Suprapubic skin (tissue), 4 donors: ENCODE measurements around the gene SZT2. TPM values are rescaled to one million over a fixed set of nuclear protein-coding genes. Genes with fewer than 3 reads are reported as not detected.

Source experiments
- DNase-seq, 2 donors: peaks; one replicate each; pipeline ENCODE4 v3.0.0-alpha.2; 2019; ENCODE audit warnings: low spot score in 2 of 2
- H3K27ac ChIP-seq: fragments of 200-600 bp; sonication (generic); one replicate; pipeline ENCODE4 v1.5.1; 2019
- H3K27me3 ChIP-seq: fragments of 200-600 bp; sonication (generic); one replicate; pipeline ENCODE4 v1.5.1; 2019
- H3K36me3 ChIP-seq: fragments of 200-600 bp; sonication (generic); one replicate; pipeline ENCODE4 v1.5.1; 2019
- H3K4me1 ChIP-seq: fragments of 200-600 bp; sonication (generic); one replicate; pipeline ENCODE4 v1.5.1; 2019
- H3K4me3 ChIP-seq: fragments of 200-600 bp; sonication (generic); one replicate; pipeline ENCODE4 v1.5.1; 2019; ENCODE audit warnings: mild to moderate bottlenecking
- H3K9me3 ChIP-seq: fragments of 200-600 bp; sonication (generic); one replicate; pipeline ENCODE4 v1.5.1; 2019
- EP300 ChIP-seq: sonication (generic); formaldehyde crosslinking; IDR thresholded peaks from one replicate; pipeline ENCODE4 v1.6.1; 2017; ENCODE audit warnings: antibody characterized with exemption
- POLR2A ChIP-seq, 2 donors: fragments of 450-650 bp; IDR thresholded peaks; one replicate each; pipeline ENCODE4 v1.6.1; 2017; ENCODE audit warnings: antibody characterized with exemption in 2 of 2, mild to moderate bottlenecking in 2 of 2, moderate library complexity in 2 of 2
- POLR2AphosphoS5 ChIP-seq, 3 donors: sonication (generic); formaldehyde crosslinking; IDR thresholded peaks; one replicate each; pipeline ENCODE4 v1.6.1; 2017; ENCODE audit warnings: antibody characterized with exemption in 3 of 3
- WGBS: methylation state at CpG from one replicate; pipeline ENCODE4 v1.1.5; 2018; 5-methylcytosine and 5-hydroxymethylcytosine counted together
- total RNA-seq, 4 donors: library from RNA; depleted of rRNA; stranded (reverse); fragments of >200 nt; gene quantifications; one replicate each; pipeline ENCODE4 v1.1.0, GENCODE V29; 2016
- TF ChIP-seq, protein P1 (sequence below), 2 donors: fragments of 200-600 bp in 1 of 2; fragments of 450-650 bp in 1 of 2; sonication (generic) in 1 of 2; IDR thresholded peaks; one replicate each; pipeline ENCODE4 v1.5.1; 2016 to 2019; ENCODE audit warnings: antibody characterized with exemption in 2 of 2, mild to moderate bottlenecking in 1 of 2, moderate library complexity in 1 of 2

The SZT2 gene
- total RNA-seq, 4 donors from 2014 or later: 44.2 to 132 (median 65.5) TPM

DNA sequence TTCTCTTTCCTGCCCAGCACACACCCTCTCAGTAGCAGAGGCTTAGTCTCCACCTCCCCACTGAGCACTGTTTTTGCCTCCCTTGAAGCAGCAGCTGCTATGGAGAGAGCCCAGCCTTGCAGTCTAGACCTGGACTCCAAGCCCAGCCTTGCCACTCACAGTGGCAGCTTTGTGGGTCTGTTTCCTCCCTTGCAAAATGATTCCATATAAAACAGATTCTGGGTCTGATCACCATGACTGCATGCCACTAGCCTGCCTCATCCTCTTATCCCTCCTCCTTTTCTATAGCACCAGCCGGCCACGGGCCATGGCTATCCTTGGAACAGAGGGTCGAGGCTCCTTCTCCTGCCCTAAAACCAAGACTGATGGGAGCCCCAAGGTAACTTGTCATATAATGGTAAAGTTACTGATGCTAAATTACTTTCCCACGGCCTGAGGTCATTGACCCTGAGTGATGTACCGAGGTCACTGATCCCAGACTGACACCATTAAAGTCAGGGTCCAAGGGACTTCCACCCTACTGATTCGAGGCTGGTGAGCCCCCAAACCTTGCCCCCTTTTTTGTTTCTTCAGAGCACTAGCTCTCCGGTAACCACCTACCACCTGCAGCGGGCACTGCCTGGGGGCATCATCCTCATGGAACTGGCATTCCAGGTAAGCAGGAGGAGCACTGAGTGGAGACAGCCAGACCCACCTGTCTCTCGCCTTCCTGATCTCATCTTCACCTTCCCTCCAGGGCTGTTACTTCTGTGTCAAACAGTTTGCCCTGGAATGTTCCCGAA, 56.1 kb downstream of the SZT2 start:
- peak; percentile 49 to 67 for DNase-seq
- Histone ChIP-seq H3K4me1 (no peaks in the 10 kb centered on the region), H3K9me3 (no peaks in the 10 kb centered on the region), H3K27ac (no peak overlapping the region), H3K27me3 (no peaks in the 10 kb centered on the region), H3K4me3 (no peak overlapping the region), H3K36me3 (peaks cover 100% of the 10 kb centered on the region)
- 87% methylated on average over 9 of the region's 10 CpGs for WGBS
- no peak for TF ChIP-seq EP300
- TF ChIP-seq, protein P1, sequence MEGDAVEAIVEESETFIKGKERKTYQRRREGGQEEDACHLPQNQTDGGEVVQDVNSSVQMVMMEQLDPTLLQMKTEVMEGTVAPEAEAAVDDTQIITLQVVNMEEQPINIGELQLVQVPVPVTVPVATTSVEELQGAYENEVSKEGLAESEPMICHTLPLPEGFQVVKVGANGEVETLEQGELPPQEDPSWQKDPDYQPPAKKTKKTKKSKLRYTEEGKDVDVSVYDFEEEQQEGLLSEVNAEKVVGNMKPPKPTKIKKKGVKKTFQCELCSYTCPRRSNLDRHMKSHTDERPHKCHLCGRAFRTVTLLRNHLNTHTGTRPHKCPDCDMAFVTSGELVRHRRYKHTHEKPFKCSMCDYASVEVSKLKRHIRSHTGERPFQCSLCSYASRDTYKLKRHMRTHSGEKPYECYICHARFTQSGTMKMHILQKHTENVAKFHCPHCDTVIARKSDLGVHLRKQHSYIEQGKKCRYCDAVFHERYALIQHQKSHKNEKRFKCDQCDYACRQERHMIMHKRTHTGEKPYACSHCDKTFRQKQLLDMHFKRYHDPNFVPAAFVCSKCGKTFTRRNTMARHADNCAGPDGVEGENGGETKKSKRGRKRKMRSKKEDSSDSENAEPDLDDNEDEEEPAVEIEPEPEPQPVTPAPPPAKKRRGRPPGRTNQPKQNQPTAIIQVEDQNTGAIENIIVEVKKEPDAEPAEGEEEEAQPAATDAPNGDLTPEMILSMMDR (IDR thresholded peaks at IDR 0.05): no peak
- no peak for TF ChIP-seq POLR2AphosphoS5 (IDR thresholded peaks at IDR 0.05)
- no peak for TF ChIP-seq POLR2A (IDR thresholded peaks at IDR 0.05)

DNA sequence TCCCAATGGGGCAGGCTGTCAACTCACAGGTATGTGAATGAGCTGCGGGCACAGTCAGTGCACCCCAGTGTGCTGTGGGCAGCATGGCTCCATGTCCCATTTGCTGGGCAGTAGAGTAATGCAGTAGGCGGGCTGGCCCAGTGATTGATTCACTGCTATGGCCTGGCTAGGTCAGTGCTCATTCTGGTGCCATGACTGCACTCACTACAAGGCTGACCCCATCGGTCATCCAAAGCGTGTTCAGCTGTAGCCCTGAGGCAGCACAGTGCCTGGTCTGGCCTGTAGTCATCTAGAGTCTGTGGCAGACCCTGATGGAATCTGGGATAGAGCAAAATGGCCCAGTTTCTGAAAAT, 56.7 kb downstream of the SZT2 start:
- H3K4me3 ChIP-seq: no peak overlapping the region
- H3K4me1 ChIP-seq: no peaks in the 10 kb centered on the region
- TF ChIP-seq POLR2A (IDR thresholded peaks at IDR 0.05) (no peak), EP300 (no peak), POLR2AphosphoS5 (IDR thresholded peaks at IDR 0.05) (no peak)
- TF ChIP-seq, protein P1 (IDR thresholded peaks at IDR 0.05): no peak
- H3K36me3 ChIP-seq: peaks cover 100% of the 10 kb centered on the region
- 100% methylated on average over 2 of the region's 4 CpGs for WGBS
- no peak overlapping the region for H3K27ac ChIP-seq
- no peaks in the 10 kb centered on the region for H3K27me3 ChIP-seq
- peak in 1 of 2 donors; percentile 30 for DNase-seq
- H3K9me3 ChIP-seq: no peaks in the 10 kb centered on the region

DNA sequence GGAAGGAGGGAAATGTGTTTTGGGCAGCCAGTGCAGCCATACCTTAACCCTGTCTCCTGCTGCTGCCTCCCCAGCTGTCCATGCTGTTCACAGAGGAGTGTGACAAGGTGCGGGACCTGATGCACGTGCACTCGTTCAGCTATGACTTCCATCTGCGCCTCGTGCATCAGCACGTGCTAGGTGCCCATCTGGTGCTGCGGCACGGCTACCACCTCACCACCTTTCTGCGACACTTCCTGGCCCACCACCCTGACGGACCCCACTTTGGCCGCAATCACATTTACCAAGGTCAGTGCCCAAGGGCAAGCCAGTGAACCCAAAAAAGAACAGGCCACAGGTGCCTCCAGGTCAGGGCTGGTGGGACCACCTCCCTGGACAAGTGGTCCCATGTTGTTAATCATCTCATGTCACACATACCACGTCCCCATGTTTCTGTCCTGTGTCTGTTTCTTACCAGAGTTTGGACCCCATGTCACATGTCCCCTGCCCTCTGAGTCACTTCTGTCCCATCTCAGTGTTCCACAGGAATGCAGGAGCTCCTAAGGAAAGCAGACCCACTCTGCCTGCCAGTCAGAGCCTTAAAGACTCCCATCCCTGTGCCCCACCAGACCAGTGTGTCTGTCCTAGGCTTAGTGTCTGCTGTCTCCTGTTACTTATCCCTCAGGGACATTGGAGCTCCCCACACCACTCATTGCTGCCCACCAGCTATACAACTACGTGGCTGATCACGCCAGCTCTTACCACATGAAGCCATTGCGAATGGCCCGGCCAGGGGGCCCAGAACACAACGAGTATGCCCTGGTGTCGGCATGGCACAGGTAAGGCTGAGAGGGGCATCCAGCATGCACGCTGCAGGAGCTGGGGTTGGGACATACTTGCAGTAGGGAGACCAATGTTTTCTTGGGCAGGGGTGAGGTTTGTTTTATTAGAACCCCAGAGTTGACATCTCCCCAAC, 57.5 kb downstream of the SZT2 start:
- TF ChIP-seq POLR2AphosphoS5 (IDR thresholded peaks at IDR 0.05) (no peak), POLR2A (IDR thresholded peaks at IDR 0.05) (no peak), EP300 (no peak)
- TF ChIP-seq, protein P1 (IDR thresholded peaks at IDR 0.05): no peak
- peak; percentile 57 to 67 for DNase-seq
- no peaks in the 10 kb centered on the region for H3K4me1 ChIP-seq
- H3K27me3 ChIP-seq: no peaks in the 10 kb centered on the region
- no peaks in the 10 kb centered on the region for H3K9me3 ChIP-seq
- WGBS: 90% methylated on average over 19 of the region's 19 CpGs
- no peak overlapping the region for H3K27ac ChIP-seq
- no peak overlapping the region for H3K4me3 ChIP-seq
- H3K36me3 ChIP-seq: peaks cover 100% of the 10 kb centered on the region

DNA sequence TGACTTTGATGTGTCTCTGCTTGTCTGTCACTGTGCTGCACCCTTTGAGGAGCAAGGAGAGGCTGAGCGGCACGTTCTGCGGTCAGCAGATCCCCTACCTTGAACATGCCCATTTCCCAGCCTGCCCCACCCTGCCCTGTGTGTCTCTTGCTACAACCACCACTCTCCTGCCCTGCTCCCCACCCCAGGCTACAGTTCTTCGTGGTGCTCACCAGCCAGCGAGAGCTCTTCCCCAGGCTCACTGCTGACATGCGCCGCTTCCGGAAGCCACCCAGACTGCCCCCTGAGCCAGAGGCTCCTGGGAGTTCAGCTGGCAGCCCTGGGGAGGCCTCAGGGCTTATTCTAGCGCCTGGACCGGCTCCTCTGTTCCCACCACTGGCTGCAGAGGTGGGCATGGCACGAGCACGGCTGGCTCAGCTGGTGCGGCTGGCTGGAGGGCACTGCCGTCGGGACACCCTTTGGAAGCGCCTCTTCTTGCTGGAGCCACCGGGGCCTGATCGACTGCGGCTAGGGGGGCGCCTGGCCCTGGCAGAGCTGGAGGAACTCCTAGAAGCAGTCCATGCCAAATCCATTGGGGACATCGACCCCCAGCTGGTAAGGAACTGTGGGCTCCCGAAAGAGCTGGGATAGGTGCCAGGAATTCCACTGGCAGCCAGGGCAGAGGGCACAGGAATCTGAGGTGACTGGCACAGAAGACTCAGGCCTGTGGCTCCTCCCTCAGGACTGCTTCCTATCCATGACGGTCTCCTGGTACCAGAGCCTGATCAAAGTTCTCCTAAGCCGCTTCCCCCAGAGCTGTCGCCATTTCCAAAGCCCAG, 58.4 kb downstream of the SZT2 start:
- H3K27ac ChIP-seq: no peak overlapping the region
- peaks cover 8% of the 10 kb centered on the region for H3K4me1 ChIP-seq
- H3K27me3 ChIP-seq: no peaks in the 10 kb centered on the region
- H3K4me3 ChIP-seq: no peak overlapping the region
- H3K36me3 ChIP-seq: peaks cover 92% of the 10 kb centered on the region
- no peak for TF ChIP-seq POLR2AphosphoS5 (IDR thresholded peaks at IDR 0.05)
- TF ChIP-seq, protein P1 (IDR thresholded peaks at IDR 0.05): no peak
- TF ChIP-seq POLR2A (IDR thresholded peaks at IDR 0.05): no peak
- TF ChIP-seq EP300: no peak
- H3K9me3 ChIP-seq: no peaks in the 10 kb centered on the region
- DNase-seq: peak; percentile 59 to 77
- 78% methylated on average over 7 of the region's 25 CpGs for WGBS
